ENCODE measurements around the gene HIRIP3.
A peak's percentile ranks its signal among the peaks of the same experiment; 100 is the strongest.
"Not testable (repeated sequence)": the region's sequence is repeated elsewhere in the genome, so short reads cannot be mapped to it uniquely, and the experiment has no call there.

The HIRIP3 gene

GRCh38 chr16:29995324-29995910 is at the start of gene HIRIP3:
HIRIP3 (minus strand) TSS chr16:29995617; CDS start chr16:29995605, 12 bp downstream.
- DNase-seq: peak; percentile 81 to 83

- DNase-seq: no peak
Measured at GRCh38 chr16:30041841-30042240, 46.4 kb upstream of the HIRIP3 start.

GRCh38 chr16:30040690-30041089 is 45.3 kb upstream of the HIRIP3 start:
- DNase-seq: not testable (repeated sequence)

GRCh38 chr16:30040221-30040620 is 44.8 kb upstream of the HIRIP3 start:
- DNase-seq: no peak

DNA sequence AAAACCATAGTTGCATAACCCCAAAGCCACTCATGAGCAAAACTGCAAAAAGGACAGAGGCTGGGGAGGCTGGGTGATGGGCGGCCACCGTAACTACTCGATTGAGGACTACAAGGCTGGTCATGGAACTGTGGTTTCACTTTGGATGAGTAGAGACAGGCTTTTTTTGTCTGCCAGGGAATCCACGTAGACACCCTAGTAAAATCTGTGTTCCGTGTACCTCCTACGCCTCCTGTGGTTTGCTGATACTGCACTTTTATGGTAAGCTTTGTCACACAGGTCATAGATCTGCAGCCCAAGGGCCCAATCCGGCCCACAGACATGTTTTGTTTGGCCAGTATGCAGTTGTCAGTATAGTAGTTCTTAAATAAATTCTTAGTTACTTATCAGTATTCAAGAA is 37.9 kb upstream of the HIRIP3 start:
- no peak for DNase-seq

DNA sequence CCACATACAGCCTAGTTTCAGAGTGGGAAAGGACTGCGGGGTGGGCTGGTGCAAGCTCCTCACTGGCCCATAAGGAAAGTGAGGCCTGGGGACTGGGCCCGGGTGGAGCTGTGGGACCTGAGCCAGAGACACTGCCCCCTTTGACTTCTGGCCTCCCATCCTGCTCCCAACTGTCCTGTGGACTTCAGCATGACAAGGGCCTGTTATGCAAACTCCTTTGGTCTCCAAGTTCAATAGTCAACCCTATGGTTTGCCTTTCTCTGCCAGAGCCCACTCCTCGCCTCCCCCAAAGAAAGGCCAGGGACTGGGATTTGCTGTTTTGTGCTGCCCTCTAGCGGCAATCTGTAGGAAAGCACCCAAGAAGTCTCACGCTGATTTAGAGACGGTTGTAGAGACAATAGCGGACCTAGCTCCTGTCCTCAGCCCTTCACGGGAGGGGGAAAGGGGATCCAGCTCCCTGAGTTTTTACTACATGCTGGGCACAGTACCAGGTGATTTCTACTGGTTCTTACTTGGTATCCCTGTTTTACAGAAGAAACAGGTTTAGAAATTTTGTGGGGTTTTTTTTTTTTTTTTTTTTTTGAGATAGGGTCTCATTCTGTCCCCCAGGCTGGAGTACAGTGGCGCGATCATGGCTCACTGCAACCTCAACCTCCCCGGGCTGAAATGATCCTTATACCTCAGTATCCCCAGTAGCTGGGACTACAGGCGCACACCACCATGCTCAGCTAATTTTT is 36.8 kb upstream of the HIRIP3 start:
- peak; percentile 50 to 61 for DNase-seq

DNA sequence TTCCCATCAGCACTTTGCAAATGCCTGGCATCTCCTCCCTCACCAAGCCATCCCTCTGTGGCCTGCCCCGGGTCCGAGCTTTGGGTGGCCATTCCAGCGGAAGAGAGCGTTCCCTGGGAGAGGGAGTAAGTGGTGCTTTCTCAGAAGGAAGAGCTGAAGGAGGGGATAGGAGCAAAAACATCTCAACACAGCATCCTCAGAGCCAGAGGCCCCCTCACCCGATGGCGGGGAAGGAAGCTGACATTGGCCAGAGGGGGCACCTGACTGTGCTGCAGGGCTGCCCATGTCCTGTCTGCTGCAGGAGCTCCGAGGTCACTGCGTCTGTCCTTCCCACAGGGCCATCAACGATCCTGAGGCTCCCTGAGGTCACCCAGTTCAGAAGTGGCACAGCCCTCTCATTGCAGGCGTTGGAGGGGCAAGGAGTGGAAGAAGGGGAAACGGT is 36.1 kb upstream of the HIRIP3 start:
- DNase-seq: no peak

DNA sequence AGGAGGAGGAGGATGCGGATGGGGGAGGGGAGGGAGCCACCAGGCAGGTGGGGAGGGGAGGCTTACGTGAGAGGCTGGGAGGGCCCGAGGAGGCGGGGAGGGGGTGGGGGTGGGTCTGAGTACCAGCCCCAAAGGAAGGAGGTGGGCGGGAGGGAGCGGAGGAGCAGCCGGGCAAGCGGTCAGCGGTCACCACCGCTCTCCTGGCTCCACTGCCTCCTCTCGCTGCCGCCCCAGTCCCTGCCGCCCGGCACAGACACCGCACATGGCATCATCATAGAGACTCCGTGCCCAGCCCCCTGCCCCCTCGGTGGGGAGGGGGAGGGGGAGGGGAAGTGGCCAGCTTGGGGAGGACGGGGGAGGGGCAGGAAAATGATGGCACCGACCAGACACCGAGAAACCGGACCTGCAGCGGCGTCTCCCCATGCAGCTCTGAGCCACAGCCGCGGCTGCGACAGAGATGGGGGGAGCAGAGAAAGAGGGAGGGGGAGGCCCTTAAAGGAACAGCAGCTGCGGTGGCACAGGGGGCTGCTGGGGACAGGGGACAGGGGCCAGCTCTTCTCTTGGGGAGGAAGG is 35.5 kb upstream of the HIRIP3 start, which contains the start of gene TLCD3B:
Gene TLCD3B, minus strand, starts transcription at position 431 of the 573 bp plus-strand sequence. CDS start 744 bp downstream, outside the sequence.
- DNase-seq: no peak

DNA sequence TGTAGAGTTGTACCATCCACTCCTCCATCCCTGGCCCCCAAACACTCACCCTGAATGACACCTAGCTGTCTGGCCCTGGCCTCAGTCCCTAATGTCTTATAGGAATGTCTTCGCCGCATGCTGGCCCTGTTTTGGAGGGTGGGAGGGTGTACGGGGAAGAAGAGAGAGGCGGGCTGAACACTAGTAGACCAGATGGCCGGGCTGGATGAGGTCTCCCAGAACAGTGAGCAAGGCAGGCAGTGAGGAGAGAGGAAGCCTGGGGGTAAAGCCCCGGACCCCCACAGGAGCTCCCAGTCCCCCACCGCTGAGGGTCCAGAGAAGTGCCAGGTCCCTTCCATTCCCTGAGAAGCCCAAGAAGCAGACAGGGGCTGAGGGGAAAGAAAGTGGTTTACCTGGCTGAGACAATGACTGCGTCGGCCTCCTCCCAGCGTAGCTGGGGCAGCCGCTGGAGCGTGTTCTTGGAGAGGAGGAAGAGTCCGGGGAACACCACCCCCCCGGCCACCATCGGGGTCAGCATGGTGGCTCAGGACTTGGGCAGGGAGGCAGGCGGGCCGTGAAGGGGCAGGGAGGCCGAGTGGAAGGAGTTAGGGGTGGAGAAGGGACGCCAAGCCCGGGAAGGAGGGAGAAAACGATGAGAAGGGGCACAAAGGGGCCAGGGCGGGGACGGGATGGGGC is 34.7 kb upstream of the HIRIP3 start:
- DNase-seq: no peak

- DNase-seq: no peak
Measured at GRCh38 chr16:30028438-30029076, 33.1 kb upstream of the HIRIP3 start.

- no peak for DNase-seq
Measured at GRCh38 chr16:30027588-30028437, 32.4 kb upstream of the HIRIP3 start.

GRCh38 chr16:30026449-30026848 is 31.0 kb upstream of the HIRIP3 start:
- no peak for DNase-seq

- DNase-seq: no peak
Measured at GRCh38 chr16:30025574-30025973, 30.2 kb upstream of the HIRIP3 start.

DNA sequence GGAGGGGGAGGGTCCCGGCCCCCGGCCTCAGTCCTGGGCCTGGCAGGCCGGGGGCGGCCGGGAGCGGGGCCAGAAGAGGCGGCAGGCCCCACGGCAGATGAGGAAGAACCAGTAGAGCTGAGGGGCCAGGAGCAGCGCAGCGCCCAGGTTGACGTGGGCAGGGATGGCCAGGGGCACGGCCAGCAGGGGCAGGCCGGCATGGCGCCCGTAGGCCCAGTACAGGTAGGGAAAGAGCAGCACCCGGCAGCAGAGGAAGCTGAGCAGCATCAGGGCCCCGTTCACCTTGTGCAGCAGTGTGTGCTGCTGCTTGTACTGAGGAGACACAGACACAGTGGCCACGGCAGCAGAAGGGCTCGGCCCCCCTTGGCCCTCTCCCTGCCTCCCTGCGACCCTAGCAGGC is 29.7 kb upstream of the HIRIP3 start:
- no peak for DNase-seq

DNA sequence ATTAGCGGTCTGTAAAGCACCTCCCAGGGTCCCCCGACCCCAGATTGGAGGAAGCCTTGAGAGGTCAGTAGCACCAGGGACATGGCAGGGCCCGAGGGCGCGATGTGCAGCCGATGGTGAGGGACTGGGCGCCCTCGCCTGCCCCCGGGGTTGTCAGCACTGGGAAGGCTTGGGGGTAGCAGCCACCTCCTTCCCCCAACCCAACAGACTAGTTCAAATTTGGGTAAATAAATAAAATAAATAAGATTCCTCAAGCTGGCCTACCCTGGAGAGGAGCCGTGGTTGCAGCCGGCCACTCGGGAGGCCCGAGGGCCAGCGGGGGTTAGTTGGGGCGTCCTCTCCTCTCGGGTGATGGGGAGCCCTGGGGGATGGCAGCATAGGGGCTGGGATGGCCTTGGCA is 29.0 kb upstream of the HIRIP3 start:
- DNase-seq: no peak

DNA sequence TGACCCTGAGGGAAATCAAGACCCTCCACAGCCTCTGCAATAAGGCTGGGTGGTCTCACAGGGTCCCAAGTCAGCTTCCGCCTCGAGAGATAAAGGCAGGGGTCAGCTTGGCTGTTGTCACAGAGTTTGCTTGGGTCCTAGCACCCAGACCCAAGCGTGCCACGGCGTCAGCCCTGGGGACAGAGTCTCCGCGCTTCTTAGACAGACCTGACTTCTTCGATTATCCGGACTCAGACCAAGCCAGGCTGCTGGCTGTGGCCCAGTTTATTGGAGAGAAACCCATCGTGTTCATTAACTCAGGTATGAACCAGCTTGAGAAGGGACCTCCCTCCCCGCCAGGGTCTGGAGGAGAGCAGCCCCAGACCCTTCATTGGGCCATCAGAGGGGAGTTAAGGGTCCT is 28.2 kb upstream of the HIRIP3 start:
- DNase-seq: no peak

DNA sequence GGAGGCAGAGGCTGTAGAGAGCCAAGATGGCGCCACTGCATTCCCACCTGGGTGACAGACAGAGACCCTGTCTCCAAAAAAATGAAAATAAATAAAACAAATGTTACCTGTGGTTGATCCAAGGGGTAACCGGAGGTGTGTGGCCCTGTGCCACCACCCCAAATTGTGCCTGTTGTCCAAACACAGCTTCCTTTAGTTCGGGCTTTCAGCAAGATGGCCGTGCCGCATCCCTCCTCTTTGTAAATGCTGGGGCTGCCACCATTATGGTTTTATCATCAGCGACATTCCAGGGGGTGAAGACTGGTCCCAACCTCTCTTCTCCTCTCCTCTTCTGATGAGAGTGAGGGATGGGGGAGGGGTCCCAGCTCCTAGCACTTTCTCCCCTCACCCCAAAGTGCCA is 27.5 kb upstream of the HIRIP3 start, which contains the start of gene C16orf92:
Gene C16orf92, plus strand, starts transcription at position 312 of the 400 bp plus-strand sequence. CDS start 143 bp downstream, outside the sequence.
- DNase-seq: no peak

DNA sequence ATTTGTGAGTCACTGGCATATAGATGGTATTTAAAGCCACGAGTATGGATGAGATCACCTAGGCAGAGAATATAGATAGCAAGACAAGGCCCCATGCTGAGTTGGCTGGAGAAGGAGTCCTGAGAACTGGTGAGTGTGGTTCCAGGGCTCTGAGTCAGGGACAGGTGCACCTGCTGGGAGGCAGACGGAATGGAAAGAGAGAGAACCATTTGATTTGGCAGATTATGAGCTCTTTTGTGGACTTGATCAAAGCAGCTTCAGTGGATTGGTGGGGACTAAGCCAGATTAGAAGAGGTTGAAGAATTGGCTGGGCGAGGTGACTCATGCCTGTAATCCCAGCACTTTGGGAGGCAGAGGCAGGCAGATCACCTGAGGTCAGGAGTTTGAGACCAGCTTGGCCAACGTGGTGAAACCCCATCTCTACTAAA is 23.3 kb upstream of the HIRIP3 start:
- no peak for DNase-seq

DNA sequence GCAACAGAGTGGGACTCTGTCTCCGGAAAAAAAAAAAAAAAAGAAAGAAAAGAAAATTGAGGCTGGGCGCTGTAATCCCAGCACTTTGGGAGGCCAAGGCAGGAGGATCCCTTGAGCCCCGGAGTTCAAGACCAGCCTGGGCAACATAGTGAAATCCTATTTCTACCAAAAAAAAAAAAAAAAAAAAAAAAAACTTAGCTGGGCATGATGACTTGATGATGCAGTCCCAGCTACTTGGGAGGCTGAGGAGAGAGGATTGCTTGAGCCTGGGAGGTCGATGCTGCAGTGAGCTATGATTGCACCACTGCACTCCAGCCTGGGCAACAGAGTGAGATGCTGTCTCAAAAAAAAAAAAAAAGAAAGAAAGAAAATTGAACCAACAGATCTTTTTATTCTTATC is 22.5 kb upstream of the HIRIP3 start:
- DNase-seq: not testable (repeated sequence)

GRCh38 chr16:30017277-30017656 is 21.9 kb upstream of the HIRIP3 start:
- no peak for DNase-seq

- DNase-seq: no peak
Measured at GRCh38 chr16:30016555-30017276, 21.3 kb upstream of the HIRIP3 start.
